Stomach (tissue), 4 donors: ENCODE data around the gene MRPL58.

Experiments used
- CTCF ChIP-seq, 7 experiments: fragments of 450-650 bp in 4 of 7; fragments of 200-600 bp in 3 of 7; sonication (generic) in 3 of 7; IDR thresholded peaks; one replicate each; pipeline ENCODE4 v1.5.1; 2016 to 2019; ENCODE audit warnings: antibody characterized with exemption in 7 of 7, control low read depth in 2 of 7, mild to moderate bottlenecking in 1 of 7
- EP300 ChIP-seq: sonication (generic); formaldehyde crosslinking; IDR thresholded peaks from one replicate; pipeline ENCODE4 v1.6.1; 2017; ENCODE audit warnings: antibody characterized with exemption
- POLR2A ChIP-seq, 4 donors: fragments of 450-650 bp; IDR thresholded peaks; one replicate each; pipeline ENCODE4 v1.6.1; 2016; ENCODE audit warnings: antibody characterized with exemption in 4 of 4, control low read depth in 2 of 4, mild to moderate bottlenecking in 1 of 4, moderate library complexity in 1 of 4
- POLR2AphosphoS5 ChIP-seq, 3 donors: sonication (generic); formaldehyde crosslinking; IDR thresholded peaks; one replicate each; pipeline ENCODE4 v1.6.1; 2016; ENCODE audit warnings: antibody characterized with exemption in 3 of 3

GRCh38 chr17:75004371-75004770, 8.1 kb upstream of the MRPL58 start:
- no peak for TF ChIP-seq POLR2AphosphoS5 (IDR thresholded peaks at IDR 0.05)
- TF ChIP-seq POLR2A (IDR thresholded peaks at IDR 0.05): no peak
- TF ChIP-seq CTCF (IDR thresholded peaks at IDR 0.05): no peak
- no peak for TF ChIP-seq EP300
